GM19238 (cell line): ENCODE data around the gene CCDC112.

ENCODE experiments used
- DNase-seq: peaks from one replicate; pipeline ENCODE4 v3.0.0; 2011; ENCODE audit warnings: low spot score; ENCODE audit not compliant: insufficient read length

CCDC112 gene

GRCh38 chr5:115317736-115318135 lies 21.3 kb upstream of the CCDC112 start:
- DNase-seq, result no peak

- DNase-seq, result no peak
Observed at GRCh38 chr5:115317320-115317719, 20.9 kb upstream of the CCDC112 start.

DNA sequence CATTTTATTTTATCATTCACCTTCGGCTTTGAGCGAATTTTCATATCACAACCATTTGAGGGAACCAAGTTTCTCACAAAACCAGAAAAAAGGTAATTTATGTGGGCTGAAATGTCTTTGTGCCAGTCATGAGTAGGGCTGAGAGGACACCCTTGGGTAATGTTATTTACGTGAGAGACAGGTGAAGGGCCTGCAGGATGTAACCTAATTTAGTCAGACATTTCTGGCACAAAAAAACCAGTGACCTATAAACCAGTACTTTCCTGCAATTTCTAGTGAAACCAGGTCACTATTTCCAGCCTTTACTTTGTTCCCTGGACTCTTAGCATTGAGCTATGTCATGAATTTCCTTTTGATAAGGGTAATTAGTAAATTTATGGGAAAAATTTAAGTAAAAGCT lies 17.2 kb upstream of the CCDC112 start:
- DNase-seq, result no peak

- DNase-seq, result no peak
Observed at GRCh38 chr5:115313052-115313451, 16.6 kb upstream of the CCDC112 start.

GRCh38 chr5:115309751-115310370 lies 13.4 kb upstream of the CCDC112 start:
- no peak for DNase-seq

GRCh38 chr5:115308815-115309214 lies 12.4 kb upstream of the CCDC112 start:
- DNase-seq, result no peak

- no peak for DNase-seq
Observed at GRCh38 chr5:115306011-115306536, 9.6 kb upstream of the CCDC112 start.

DNA sequence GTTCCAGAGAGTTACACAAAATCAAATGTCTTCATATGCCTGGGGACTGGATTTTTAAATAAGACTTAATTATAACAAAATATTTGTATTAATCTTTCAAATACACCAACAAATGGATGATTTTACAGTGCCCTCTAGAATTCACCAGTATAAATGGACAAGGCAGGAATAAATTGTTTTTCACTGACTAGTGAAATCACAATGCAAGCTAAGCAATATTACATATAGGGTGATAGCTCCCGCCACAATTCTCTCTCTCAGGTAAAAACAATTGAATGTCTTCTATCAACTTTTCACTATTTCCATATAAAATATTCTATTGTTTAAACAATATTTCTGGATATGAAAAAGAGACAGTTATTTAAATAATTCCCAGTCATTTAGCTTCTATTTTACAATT lies 8.0 kb upstream of the CCDC112 start:
- no peak for DNase-seq

GRCh38 chr5:115298811-115299210 lies 2.4 kb upstream of the CCDC112 start:
- no peak for DNase-seq

DNA sequence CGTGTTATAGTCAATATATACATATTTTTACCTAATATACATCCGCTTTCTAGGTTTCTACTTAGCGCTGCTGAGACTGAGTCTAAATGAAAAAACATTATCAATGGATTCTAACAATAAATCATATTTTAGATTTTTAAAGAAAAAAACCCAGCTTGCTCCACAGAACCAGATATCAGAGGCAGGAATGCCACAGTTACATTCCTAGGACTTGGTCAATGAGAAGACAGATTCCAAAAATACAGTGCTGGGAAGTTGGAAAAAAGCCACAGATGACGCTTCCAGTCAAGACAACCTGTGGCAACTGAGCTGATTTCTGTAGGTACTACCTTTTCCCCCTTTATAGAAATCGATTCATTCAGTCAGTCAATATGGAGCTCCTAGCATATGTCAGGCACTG lies 577 bp upstream of the CCDC112 start:
- no peak for DNase-seq

GRCh38 chr5:115295777-115296123 lies 704 bp downstream of the CCDC112 start:
- no peak for DNase-seq

GRCh38 chr5:115291397-115291796 lies 5.1 kb downstream of the CCDC112 start:
- no peak for DNase-seq

- DNase-seq, result no peak
Observed at GRCh38 chr5:115289104-115289503, 7.3 kb downstream of the CCDC112 start.

- no peak for DNase-seq
Observed at GRCh38 chr5:115284021-115284420, 12.4 kb downstream of the CCDC112 start.

DNA sequence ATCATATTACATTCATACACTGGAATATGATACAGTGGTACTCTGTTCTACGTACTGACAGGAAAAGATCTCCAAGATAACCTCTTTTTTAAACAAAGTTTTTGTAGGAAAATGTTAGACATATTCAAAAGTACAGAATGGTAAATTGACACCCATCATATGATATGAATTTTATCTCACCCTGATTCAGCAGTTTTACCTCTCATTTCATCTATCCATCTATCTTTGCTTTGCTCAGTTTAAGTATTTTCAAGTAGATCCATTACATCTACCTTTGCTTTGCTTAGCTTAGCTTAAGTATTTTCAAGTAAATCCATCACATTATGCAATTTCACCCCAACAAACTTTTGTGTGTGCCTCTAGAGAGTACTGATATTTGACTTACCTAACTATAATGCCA lies 14.3 kb downstream of the CCDC112 start:
- DNase-seq, result no peak

DNA sequence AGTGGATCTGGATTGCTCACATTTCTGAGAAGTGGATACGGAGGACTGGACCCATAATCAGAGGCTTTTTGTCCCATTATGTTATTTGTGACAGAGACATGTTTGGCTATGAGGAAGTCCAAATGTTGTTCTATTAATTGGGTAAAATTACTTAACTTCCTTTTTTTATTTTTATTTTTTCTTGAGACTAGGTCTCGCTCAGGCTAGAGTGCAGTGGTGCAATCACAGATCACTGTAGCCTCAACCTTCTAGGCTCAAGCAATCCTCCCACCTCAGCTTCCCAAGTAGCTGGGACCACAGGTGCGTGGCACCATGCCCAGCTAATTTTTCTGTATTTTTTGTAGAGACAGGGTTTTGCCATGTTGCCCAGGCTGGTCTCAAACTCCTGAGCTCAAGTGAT lies 21.9 kb downstream of the CCDC112 start:
- DNase-seq, result no peak

GRCh38 chr5:115272297-115272958 lies 24.0 kb downstream of the CCDC112 start:
- no peak for DNase-seq

GRCh38 chr5:115271295-115272050 lies 25.0 kb downstream of the CCDC112 start:
- no peak for DNase-seq

DNA sequence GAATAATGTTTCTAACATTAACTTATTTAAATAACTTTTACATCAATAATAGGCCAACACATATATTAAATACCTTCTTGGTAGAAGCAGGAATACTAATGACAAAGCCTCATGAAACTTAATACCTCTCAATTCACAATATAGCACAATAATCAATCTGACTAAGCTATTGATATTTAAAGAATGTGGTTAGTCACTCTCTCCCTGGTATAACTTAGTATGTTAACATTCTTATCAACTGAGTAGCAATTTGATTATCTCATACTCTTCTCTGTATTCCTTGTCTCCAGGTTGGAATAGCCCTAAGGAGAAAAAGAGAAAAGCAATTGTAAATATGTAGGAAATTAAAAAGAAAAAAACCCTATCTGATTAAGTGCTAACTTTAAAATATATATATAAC lies 28.8 kb downstream of the CCDC112 start:
- no peak for DNase-seq

DNA sequence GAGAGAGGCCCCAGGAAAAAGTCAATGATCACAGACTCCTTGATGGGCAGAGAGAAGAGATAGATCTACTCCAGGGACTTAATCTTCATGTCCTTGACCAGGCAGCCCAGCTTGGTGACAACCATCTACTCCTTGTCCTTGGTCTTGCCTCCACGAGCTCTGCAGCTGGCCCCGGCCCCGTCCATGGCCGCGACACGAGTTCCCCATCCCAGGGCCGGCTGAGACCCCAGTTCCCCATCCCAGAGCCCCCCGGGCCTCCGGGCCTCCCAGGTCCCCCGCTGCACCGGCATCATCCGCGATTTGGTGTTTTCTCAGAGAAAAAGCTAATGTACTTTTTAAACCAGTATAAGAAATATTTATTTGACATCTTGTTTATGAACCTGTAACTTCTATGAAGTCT lies 31.2 kb downstream of the CCDC112 start:
- no peak for DNase-seq

- no peak for DNase-seq
Observed at GRCh38 chr5:115264786-115265185, 31.7 kb downstream of the CCDC112 start.

- DNase-seq, result no peak
Observed at GRCh38 chr5:115263078-115263380, 33.4 kb downstream of the CCDC112 start.
